ENCODE data around the gene PRICKLE2. TPM values are rescaled to one million over a fixed set of nuclear protein-coding genes. Genes with fewer than 3 reads are reported as not detected.

Gene PRICKLE2
- polyA plus RNA-seq, 3 donors: not detected

GRCh38 chr3:64151342-64151871, 73.9 kb downstream of the PRICKLE2 start:
- Histone ChIP-seq H3K27me3 (ENCODE audit: control insufficient read depth in 2 of 2, insufficient read depth in 2 of 2, low read length in 2 of 2) (no peaks in the 10 kb centered on the region), H3K9me3 (replicated peaks in 1 of 2; ENCODE audit: control insufficient read depth in 1 of 2, insufficient read depth in 1 of 2, low read length in 2 of 2) (peaks cover 0 to 14% of the 10 kb centered on the region in 2 donors), H2AFZ (ENCODE audit: insufficient read depth, low read depth, low read length, poor library complexity, severe bottlenecking) (no peak overlapping the region), H3K79me2 (ENCODE audit: insufficient read depth, low read length) (no peaks in the 10 kb centered on the region), H3K4me2 (replicated peaks; ENCODE audit: extremely low read depth, low read length, poor library complexity, severe bottlenecking) (no peak overlapping the region), H3K4me1 (ENCODE audit: control insufficient read depth in 1 of 2, insufficient read depth in 2 of 2, low read length in 2 of 2) (no peaks in the 10 kb centered on the region), H3K4me3 (replicated peaks in 1 of 3; ENCODE audit: low read depth in 2 of 3, low read length in 3 of 3) (no peak overlapping the region), H3K9ac (ENCODE audit: insufficient read depth, low read length, poor library complexity, severe bottlenecking) (no peak overlapping the region), H3K36me3 (replicated peaks in 1 of 2; ENCODE audit: control insufficient read depth in 1 of 2, insufficient read depth in 2 of 2, low read length in 2 of 2) (no peaks in the 10 kb centered on the region), H3K27ac (ENCODE audit: low read depth in 1 of 2, low read length in 2 of 2) (no peak overlapping the region), H4K20me1 (ENCODE audit: insufficient read depth, low read length) (no peaks in the 10 kb centered on the region)
- no peak overlapping the region for H3K4me3 Mint-ChIP-seq
- H3K27ac Mint-ChIP-seq: peak overlapping the region in 1 of 7 donors; percentile 2
- WGBS (ENCODE audit: insufficient coverage): 93% methylated on average over 2 of the region's 5 CpGs
- H3K36me3 Mint-ChIP-seq: no peaks in the 10 kb centered on the region
- no peak for TF ChIP-seq CTCF (IDR thresholded peaks at IDR 0.05)
- intact Hi-C loops (cut with micrococcal nuclease): no loop called here
- H3K4me1 Mint-ChIP-seq: no peaks in the 10 kb centered on the region
- H3K27me3 Mint-ChIP-seq (ENCODE audit: low read depth in 3 of 3): peaks cover 0 to 4% (median 1%) of the 10 kb centered on the region in 3 donors
- DNase-seq: no peak
- H3K9me3 Mint-ChIP-seq: peaks cover 3 to 20% (median 8%) of the 10 kb centered on the region in 7 donors

- Histone ChIP-seq H3K27ac (ENCODE audit: low read depth in 1 of 2, low read length in 2 of 2) (no peak overlapping the region), H3K4me1 (ENCODE audit: control insufficient read depth in 1 of 2, insufficient read depth in 2 of 2, low read length in 2 of 2) (no peaks in the 10 kb centered on the region), H3K9me3 (replicated peaks in 1 of 2; ENCODE audit: control insufficient read depth in 1 of 2, insufficient read depth in 1 of 2, low read length in 2 of 2) (peaks cover 0 to 14% of the 10 kb centered on the region in 2 donors), H3K79me2 (ENCODE audit: insufficient read depth, low read length) (no peaks in the 10 kb centered on the region), H3K27me3 (ENCODE audit: control insufficient read depth in 2 of 2, insufficient read depth in 2 of 2, low read length in 2 of 2) (no peaks in the 10 kb centered on the region), H3K36me3 (replicated peaks in 1 of 2; ENCODE audit: control insufficient read depth in 1 of 2, insufficient read depth in 2 of 2, low read length in 2 of 2) (no peaks in the 10 kb centered on the region), H3K9ac (ENCODE audit: insufficient read depth, low read length, poor library complexity, severe bottlenecking) (no peak overlapping the region), H3K4me2 (replicated peaks; ENCODE audit: extremely low read depth, low read length, poor library complexity, severe bottlenecking) (no peak overlapping the region), H2AFZ (ENCODE audit: insufficient read depth, low read depth, low read length, poor library complexity, severe bottlenecking) (no peak overlapping the region), H3K4me3 (replicated peaks in 1 of 3; ENCODE audit: low read depth in 2 of 3, low read length in 3 of 3) (no peak overlapping the region), H4K20me1 (ENCODE audit: insufficient read depth, low read length) (no peaks in the 10 kb centered on the region)
- H3K4me3 Mint-ChIP-seq: no peak overlapping the region
- TF ChIP-seq CTCF (IDR thresholded peaks at IDR 0.05): no peak
- intact Hi-C loops (cut with micrococcal nuclease): no loop called here
- H3K9me3 Mint-ChIP-seq: peaks cover 3 to 20% (median 10%) of the 10 kb centered on the region in 7 donors
- no peaks in the 10 kb centered on the region for H3K4me1 Mint-ChIP-seq
- H3K27me3 Mint-ChIP-seq (ENCODE audit: low read depth in 3 of 3): peaks cover 0 to 4% (median 2%) of the 10 kb centered on the region in 3 donors
- 89% methylated on average over 4 of the region's 13 CpGs for WGBS (ENCODE audit: insufficient coverage)
- H3K36me3 Mint-ChIP-seq: no peaks in the 10 kb centered on the region
- H3K27ac Mint-ChIP-seq: no peak overlapping the region
- no peak for DNase-seq
Observed at GRCh38 chr3:64150623-64151207, 74.6 kb downstream of the PRICKLE2 start.

All from CD14-positive monocyte (primary cell).